ENCODE measurements around the gene ZMAT1.
A peak's percentile ranks its signal among the peaks of the same experiment; 100 is the strongest.

ZMAT1 gene

DNA sequence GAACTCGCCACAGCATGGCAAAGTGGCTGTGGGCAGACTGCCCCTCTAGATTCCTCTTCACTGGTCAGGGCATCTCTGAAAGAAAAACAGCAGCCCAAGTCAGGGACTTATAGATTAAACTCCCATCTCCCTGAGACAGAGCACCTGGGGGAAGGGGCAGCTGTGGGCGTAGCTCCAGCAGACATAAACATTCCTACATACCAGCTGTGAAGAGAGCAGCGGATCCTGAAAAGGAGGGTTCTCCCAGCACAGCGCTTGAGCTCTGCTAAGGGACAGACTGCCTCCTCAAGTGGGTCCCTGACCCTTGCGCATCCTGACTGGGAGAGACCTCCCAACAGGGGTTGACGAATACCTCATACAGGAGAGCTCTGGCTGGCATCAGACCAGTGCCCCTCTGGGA, 18.8 kb upstream of the ZMAT1 start:
- TF ChIP-seq, protein P1, sequence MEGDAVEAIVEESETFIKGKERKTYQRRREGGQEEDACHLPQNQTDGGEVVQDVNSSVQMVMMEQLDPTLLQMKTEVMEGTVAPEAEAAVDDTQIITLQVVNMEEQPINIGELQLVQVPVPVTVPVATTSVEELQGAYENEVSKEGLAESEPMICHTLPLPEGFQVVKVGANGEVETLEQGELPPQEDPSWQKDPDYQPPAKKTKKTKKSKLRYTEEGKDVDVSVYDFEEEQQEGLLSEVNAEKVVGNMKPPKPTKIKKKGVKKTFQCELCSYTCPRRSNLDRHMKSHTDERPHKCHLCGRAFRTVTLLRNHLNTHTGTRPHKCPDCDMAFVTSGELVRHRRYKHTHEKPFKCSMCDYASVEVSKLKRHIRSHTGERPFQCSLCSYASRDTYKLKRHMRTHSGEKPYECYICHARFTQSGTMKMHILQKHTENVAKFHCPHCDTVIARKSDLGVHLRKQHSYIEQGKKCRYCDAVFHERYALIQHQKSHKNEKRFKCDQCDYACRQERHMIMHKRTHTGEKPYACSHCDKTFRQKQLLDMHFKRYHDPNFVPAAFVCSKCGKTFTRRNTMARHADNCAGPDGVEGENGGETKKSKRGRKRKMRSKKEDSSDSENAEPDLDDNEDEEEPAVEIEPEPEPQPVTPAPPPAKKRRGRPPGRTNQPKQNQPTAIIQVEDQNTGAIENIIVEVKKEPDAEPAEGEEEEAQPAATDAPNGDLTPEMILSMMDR (IDR thresholded peaks at IDR 0.05; ENCODE audit: borderline replicate concordance, insufficient read depth, low read depth, low read length), result no peak
- no peak overlapping the region for H3K4me3 ChIP-seq (ENCODE audit: low read depth, low read length)

DNA sequence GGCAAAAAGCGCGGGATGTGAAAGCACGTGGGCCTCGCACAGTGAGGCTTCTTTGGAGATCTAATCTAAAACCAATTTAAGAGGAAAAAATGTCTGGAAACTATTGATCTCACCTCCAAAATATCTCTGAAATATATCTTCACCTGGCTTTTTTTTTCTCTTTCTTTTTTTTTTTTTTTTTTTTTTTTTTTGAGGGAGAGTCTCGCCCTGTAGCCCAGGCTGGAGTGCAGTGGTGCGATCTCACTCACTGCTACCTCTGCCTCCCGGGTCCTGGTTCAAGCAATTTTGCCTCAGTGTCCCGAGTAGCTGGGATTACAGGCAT, 383 bp upstream of the ZMAT1 start:
- H3K4me3 ChIP-seq (ENCODE audit: low read depth, low read length), result no peak overlapping the region

GRCh38 chrX:101931136-101931487, 715 bp downstream of the ZMAT1 start:
- peak overlapping the region; percentile 58 for H3K4me3 ChIP-seq (ENCODE audit: low read depth, low read length)
- TF ChIP-seq, protein P1 (IDR thresholded peaks at IDR 0.05; ENCODE audit: borderline replicate concordance, insufficient read depth, low read depth, low read length), result no peak

More for the DNA sequence above, 383 bp upstream of the ZMAT1 start:
- TF ChIP-seq, protein P1 (IDR thresholded peaks at IDR 0.05; ENCODE audit: borderline replicate concordance, insufficient read depth, low read depth, low read length), result no peak

- TF ChIP-seq, protein P1 (IDR thresholded peaks at IDR 0.05; ENCODE audit: borderline replicate concordance, insufficient read depth, low read depth, low read length), result no peak
- H3K4me3 ChIP-seq (ENCODE audit: low read depth, low read length), result no peak overlapping the region
Observed at GRCh38 chrX:101925733-101926132, 6.1 kb downstream of the ZMAT1 start.

GRCh38 chrX:101918751-101919150, 13.1 kb downstream of the ZMAT1 start:
- H3K4me3 ChIP-seq (ENCODE audit: low read depth, low read length), result no peak overlapping the region
- TF ChIP-seq, protein P1 (IDR thresholded peaks at IDR 0.05; ENCODE audit: borderline replicate concordance, insufficient read depth, low read depth, low read length), result no peak

DNA sequence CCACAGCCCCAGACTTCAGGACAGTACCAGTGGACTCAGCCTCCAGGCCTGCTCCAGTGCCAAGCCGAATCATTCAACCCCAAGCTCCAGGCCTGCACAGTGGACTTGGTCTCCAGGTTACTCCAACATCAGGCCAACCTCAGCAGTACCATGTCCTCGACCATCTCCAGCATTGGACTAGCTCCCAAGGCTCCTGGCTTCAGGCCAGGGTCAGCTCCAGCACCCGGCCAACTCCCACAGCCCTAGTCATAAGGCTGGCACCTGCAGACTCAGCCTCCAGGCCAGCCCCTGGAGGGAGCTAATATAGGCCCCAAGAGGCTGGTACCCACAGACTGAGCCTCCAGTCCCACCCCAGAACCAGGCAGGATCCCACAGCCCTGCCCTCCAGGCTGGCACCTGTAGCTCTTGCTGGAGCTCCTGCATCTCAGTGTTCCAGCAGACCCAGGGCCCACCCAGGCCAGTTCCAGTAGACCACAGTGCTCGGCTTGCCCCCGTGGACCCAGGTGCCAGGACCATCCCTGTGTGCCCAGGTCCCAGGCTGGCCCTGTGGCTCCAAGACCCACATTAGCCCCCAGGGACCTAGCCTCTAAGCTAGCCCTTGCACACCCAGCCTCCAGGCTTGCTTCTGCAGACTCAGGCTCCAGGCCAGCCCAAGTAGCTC, 25.6 kb downstream of the ZMAT1 start:
- H3K4me3 ChIP-seq (ENCODE audit: low read depth, low read length), result no peak overlapping the region
- TF ChIP-seq, protein P1 (IDR thresholded peaks at IDR 0.05; ENCODE audit: borderline replicate concordance, insufficient read depth, low read depth, low read length), result no peak

DNA sequence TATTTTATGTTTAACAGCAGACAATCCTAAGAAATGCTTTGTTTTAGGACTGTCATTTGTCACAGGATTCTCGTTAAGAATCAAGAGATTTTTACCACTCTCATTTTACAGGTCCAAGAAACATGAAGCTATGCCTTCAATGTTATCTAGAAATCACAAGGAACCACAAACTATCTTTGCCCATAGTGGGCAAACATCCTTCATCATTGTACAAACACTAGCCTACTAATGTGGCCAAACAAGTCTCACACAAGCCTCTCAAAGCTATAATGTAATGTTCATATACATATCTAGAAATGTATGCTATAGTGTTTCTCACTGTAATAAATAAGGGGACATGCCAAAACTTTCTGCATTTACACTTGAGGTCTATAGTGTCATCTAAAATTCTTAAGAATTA, 26.8 kb downstream of the ZMAT1 start:
- no peak overlapping the region for H3K4me3 ChIP-seq (ENCODE audit: low read depth, low read length)
- TF ChIP-seq, protein P1 (IDR thresholded peaks at IDR 0.05; ENCODE audit: borderline replicate concordance, insufficient read depth, low read depth, low read length), result no peak

Data from GM12875 (cell line).